Endothelial cell of umbilical vein (primary cell): ENCODE results near the gene KIAA1958.

Source experiments
- CTCF ChIP-seq, 2 donors: IDR thresholded peaks; 1 replicate in 1 of 2; 2 replicates in 1 of 2; pipeline ENCODE4 v1.5.1; 2011; ENCODE audit warnings: low read length in 2 of 2, mild to moderate bottlenecking in 2 of 2, moderate library complexity in 2 of 2, control low read depth in 1 of 2, inconsistent platforms in 1 of 2, low read depth in 1 of 2; ENCODE audit not compliant: insufficient read depth in 1 of 2; ENCODE audit errors: extremely low read depth in 1 of 2
- POLR2A ChIP-seq: IDR thresholded peaks from 2 replicates; pipeline ENCODE4 v1.6.1; 2012; ENCODE audit warnings: low read depth, mild to moderate bottlenecking, control low read depth, low read length

DNA sequence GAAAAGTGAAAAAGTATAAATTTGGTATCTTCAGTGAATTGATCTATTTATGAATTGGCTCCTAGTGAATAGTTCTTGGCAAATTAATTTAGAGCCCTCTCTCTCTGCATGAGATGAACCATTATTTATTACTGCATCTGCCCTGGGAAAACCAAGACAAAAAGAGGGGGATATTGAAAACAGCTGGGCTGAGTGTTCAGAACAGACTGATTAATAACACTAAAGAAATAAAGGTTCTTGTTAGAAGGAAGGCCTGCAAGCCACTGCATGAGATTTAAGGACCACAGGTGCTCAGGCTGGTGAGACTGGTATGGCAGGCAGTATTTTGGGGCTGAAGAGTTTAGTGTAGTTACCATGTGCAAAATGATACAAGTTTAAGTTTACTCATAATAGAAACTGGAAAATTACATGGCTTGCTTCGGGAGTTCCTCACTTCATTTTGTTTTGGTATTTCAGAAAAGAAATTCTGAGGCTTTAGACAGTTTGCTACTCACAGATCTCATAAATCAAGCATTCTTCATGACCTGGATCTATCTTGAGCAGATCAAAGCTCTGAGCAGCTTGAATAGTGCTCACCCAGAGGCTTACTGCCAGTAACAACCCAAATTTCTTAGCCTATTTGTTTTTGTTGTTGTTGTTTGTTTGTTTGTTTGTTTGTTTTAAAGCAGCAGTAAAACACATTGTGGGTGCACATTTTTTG, 56.1 kb downstream of the KIAA1958 start:
- no peak for TF ChIP-seq CTCF (IDR thresholded peaks at IDR 0.05; ENCODE audit: extremely low read depth in 1 of 2, insufficient read depth in 1 of 2, low read depth in 1 of 2, low read length in 2 of 2)
- no peak for TF ChIP-seq POLR2A
